GM10266 (cell line): Measurements from ENCODE around the gene TNIP1.

ENCODE experiments used
- DNase-seq: peaks from one replicate; pipeline ENCODE4 v3.0.0; 2012; ENCODE audit errors: extremely low spot score
- TF ChIP-seq, protein P1 (sequence below): IDR thresholded peaks from 2 replicates; pipeline ENCODE4 v1.5.1; 2012; ENCODE audit warnings: mild to moderate bottlenecking, low read depth; ENCODE audit not compliant: control insufficient read depth, insufficient read depth; ENCODE audit errors: missing control alignments

The TNIP1 gene

DNA sequence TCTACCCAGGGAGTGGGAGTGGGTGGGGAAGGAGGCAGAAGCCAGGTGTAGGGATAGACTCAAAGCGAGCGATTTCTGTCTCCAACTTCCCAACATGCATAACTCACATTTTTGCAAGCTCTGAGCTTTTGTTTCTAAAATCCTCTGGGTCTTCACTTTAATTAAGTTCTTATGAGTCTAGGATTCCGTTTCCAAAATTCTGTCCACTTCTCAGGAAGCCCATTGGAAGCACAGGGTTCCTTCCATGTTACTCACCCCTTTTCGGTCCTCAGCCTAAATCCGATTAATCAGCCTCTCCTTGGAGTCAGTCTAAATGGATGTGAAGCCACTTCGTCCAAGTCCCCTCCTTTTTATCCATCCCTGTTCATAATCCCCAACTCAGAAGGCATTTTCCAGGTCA is 59.1 kb downstream of the TNIP1 start:
- TF ChIP-seq, protein P1, sequence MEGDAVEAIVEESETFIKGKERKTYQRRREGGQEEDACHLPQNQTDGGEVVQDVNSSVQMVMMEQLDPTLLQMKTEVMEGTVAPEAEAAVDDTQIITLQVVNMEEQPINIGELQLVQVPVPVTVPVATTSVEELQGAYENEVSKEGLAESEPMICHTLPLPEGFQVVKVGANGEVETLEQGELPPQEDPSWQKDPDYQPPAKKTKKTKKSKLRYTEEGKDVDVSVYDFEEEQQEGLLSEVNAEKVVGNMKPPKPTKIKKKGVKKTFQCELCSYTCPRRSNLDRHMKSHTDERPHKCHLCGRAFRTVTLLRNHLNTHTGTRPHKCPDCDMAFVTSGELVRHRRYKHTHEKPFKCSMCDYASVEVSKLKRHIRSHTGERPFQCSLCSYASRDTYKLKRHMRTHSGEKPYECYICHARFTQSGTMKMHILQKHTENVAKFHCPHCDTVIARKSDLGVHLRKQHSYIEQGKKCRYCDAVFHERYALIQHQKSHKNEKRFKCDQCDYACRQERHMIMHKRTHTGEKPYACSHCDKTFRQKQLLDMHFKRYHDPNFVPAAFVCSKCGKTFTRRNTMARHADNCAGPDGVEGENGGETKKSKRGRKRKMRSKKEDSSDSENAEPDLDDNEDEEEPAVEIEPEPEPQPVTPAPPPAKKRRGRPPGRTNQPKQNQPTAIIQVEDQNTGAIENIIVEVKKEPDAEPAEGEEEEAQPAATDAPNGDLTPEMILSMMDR = no peak
- DNase-seq = no peak

DNA sequence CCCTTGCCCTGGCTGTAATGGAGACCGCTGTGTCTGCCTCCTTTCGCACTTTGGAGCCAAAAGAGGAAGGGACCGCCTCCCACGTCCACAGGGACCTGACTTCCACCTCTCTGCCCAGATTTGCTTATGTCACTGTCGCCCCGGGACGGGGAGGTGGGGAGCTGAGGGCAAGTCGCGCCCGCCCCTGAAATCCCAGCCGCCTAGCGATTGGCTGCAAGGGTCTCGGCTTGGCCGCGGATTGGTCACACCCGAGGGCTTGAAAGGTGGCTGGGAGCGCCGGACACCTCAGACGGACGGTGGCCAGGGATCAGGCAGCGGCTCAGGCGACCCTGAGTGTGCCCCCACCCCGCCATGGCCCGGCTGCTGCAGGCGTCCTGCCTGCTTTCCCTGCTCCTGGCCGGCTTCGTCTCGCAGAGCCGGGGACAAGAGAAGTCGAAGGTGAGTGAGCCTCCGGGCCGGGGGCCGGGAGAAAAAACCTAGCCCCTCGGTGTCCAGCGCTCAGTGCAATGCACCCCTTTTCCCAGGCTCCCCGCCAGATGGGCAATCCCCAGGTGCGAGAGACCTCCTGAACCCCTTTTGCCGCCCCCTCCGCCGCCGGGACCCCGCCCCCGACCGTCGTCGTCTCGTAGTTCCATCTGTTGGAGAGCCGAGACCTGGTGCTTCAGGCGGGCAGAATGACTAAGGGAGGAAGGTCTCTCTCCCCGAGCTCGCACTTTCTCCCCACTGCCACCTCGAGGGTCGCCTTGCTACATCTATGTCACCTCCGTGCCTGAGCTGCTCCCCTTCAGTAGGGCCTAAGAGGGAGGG is 60.3 kb downstream of the TNIP1 start, which contains the start of gene GPX3:
TSS of gene GPX3 (plus strand) at position 288 of the 807 bp plus-strand sequence. CDS start at position 352, 64 bp downstream.
- peak; percentile 68 for DNase-seq

GRCh38 chr5:151019331-151019730 is 61.5 kb downstream of the TNIP1 start:
- DNase-seq = no peak

More for the DNA sequence above, 60.3 kb downstream of the TNIP1 start, which contains the start of gene GPX3:
- TF ChIP-seq, protein P1 = no peak

DNA sequence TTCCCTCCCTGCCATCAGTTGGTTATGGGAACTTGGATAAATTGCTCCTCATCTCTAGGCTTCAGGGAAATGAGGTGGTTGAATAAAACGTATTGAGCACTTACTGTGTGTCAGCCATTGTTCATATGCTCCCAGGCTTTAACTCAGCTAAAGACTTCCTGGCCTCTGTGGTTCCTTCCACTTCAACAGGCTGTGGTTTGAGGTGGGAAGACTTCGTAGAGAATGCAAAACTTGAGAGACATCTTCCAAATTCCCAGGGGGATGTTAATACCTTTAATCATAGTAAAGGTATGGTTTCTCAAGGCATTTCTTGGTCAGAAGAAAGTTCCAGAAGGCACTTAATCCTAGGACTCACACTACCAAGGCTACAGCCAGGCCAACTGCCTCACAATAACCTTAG is 62.0 kb downstream of the TNIP1 start:
- TF ChIP-seq, protein P1 = no peak
- no peak for DNase-seq

More at GRCh38 chr5:151019331-151019730, 61.5 kb downstream of the TNIP1 start:
- TF ChIP-seq, protein P1 = no peak

DNA sequence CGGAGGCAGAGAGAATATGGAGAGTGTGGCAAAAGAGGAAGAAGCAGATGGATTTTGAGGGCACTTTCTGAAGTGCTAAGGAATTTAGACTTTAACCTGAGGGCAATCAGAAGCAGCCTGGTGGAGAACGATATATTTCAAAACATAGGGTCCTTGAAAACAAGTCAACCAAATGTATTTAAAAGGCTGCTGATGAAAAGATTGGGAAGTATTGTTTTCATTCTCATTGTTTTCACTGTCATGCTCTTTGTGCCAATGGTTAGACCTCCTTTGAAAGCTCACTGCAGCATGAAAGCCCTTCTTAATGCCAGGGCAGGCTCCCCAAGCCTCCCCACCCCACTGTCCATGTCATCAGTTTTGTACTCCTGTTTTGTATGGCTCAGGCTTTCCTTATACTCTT is 62.9 kb downstream of the TNIP1 start:
- DNase-seq = no peak
- TF ChIP-seq, protein P1 = no peak

GRCh38 chr5:151016700-151017099 is 64.1 kb downstream of the TNIP1 start:
- no peak for DNase-seq
- TF ChIP-seq, protein P1 = no peak

- no peak for DNase-seq
- TF ChIP-seq, protein P1 = no peak
These were observed 64.8 kb downstream of the TNIP1 start for GRCh38 chr5:151015974-151016587.
